ENCODE data around the gene FUS.
"Not testable (repeated sequence)": the region's sequence is repeated elsewhere in the genome, so short reads cannot be mapped to it uniquely, and the experiment has no call there.

Gene FUS

GRCh38 chr16:31157136-31157535 is 22.8 kb upstream of the FUS start:
- DNase-seq (ENCODE audit: extremely low spot score): no peak
- ChIA-PET CTCF (interaction anchor here (0.9 to 2.9 kb wide), 2 partner anchors 15 to 84 kb away, joined by 5 to 10 read pairs; partner anchors contain the start of gene ZNF668), POLR2A (interaction anchor here (0.9 to 2.4 kb wide), 4 partner anchors 9 to 39 kb away, joined by 4 to 20 read pairs (median 10); partner anchors contain the start of genes FUS and KAT8)
- no peak for TF ChIP-seq SUZ12 (IDR thresholded peaks at IDR 0.05)
- no peak for TF ChIP-seq TARDBP (IDR thresholded peaks at IDR 0.05)
- no peak for TF ChIP-seq NFRKB (IDR thresholded peaks at IDR 0.05)
- TF ChIP-seq CTBP1 (IDR thresholded peaks at IDR 0.05; ENCODE audit: borderline replicate concordance): no peak
- no peak for TF ChIP-seq HDGF (IDR thresholded peaks at IDR 0.05; ENCODE audit: borderline replicate concordance)

- ChIA-PET POLR2A (interaction anchor here (2.1 kb wide), 1 partner anchor 13 kb away, joined by 10 read pairs; the partner anchor contains the start of gene FUS), CTCF (no interaction called here)
- DNase-seq (ENCODE audit: extremely low spot score): no peak
- TF ChIP-seq LEF1 (IDR thresholded peaks at IDR 0.05; ENCODE audit: borderline replicate concordance) (no peak), ELF4 (IDR thresholded peaks at IDR 0.05) (no peak), CTBP1 (IDR thresholded peaks at IDR 0.05; ENCODE audit: borderline replicate concordance) (no peak), SUZ12 (IDR thresholded peaks at IDR 0.05) (no peak), HDGF (IDR thresholded peaks at IDR 0.05; ENCODE audit: borderline replicate concordance) (no peak), FOXK2 (IDR thresholded peaks at IDR 0.05) (no peak), BHLHE40 (IDR thresholded peaks at IDR 0.05; ENCODE audit: borderline replicate concordance) (no peak), FOXA1 (IDR thresholded peaks at IDR 0.05) (no peak), ARNT (IDR thresholded peaks at IDR 0.05) (no peak), ZNF384 (IDR thresholded peaks at IDR 0.05) (no peak), NFRKB (IDR thresholded peaks at IDR 0.05) (no peak), L3MBTL2 (conservative IDR thresholded peaks at IDR 0.05) (no peak), TARDBP (IDR thresholded peaks at IDR 0.05) (no peak), SP1 (IDR thresholded peaks at IDR 0.05) (no peak), PKNOX1 (IDR thresholded peaks at IDR 0.05) (no peak), FOXM1 (IDR thresholded peaks at IDR 0.05; ENCODE audit: borderline replicate concordance) (no peak)
Measured at GRCh38 chr16:31167315-31167714, 12.6 kb upstream of the FUS start.

- CTCF ChIA-PET: no interaction called here
- POLR2A ChIA-PET: interaction anchor here (2.1 kb wide), 1 partner anchor 11 kb away, joined by 10 read pairs; the partner anchor contains the start of gene FUS
- TF ChIP-seq SP1 (IDR thresholded peaks at IDR 0.05): no peak
- TF ChIP-seq ZNF384 (IDR thresholded peaks at IDR 0.05): 0 out of 2 replicates have a peak, but pooled peaks have one; percentile 27
- peak; percentile 36; the same call in 1 of the 2 replicates for TF ChIP-seq PKNOX1 (IDR thresholded peaks at IDR 0.05)
- TF ChIP-seq NFRKB (IDR thresholded peaks at IDR 0.05): no peak
- TF ChIP-seq TARDBP (IDR thresholded peaks at IDR 0.05): no peak
- no peak for DNase-seq (ENCODE audit: extremely low spot score)
Measured at GRCh38 chr16:31168848-31169247, 11.1 kb upstream of the FUS start.

GRCh38 chr16:31170048-31170447 is 9.9 kb upstream of the FUS start:
- CTCF ChIA-PET; DNase-seq (ENCODE audit: extremely low spot score); POLR2A ChIA-PET: not testable (repeated sequence)

GRCh38 chr16:31177136-31177535 is 2.8 kb upstream of the FUS start:
- no peak for DNase-seq (ENCODE audit: extremely low spot score)
- TF ChIP-seq FOXM1 (IDR thresholded peaks at IDR 0.05; ENCODE audit: borderline replicate concordance) (no peak), PKNOX1 (IDR thresholded peaks at IDR 0.05) (no peak), ELF4 (IDR thresholded peaks at IDR 0.05) (no peak), LEF1 (IDR thresholded peaks at IDR 0.05; ENCODE audit: borderline replicate concordance) (no peak), SP1 (IDR thresholded peaks at IDR 0.05) (no peak), TARDBP (IDR thresholded peaks at IDR 0.05) (no peak), HDGF (IDR thresholded peaks at IDR 0.05; ENCODE audit: borderline replicate concordance) (no peak), FOXK2 (IDR thresholded peaks at IDR 0.05) (no peak), BHLHE40 (IDR thresholded peaks at IDR 0.05; ENCODE audit: borderline replicate concordance) (no peak), L3MBTL2 (conservative IDR thresholded peaks at IDR 0.05) (no peak), ZNF384 (IDR thresholded peaks at IDR 0.05) (no peak), NFRKB (IDR thresholded peaks at IDR 0.05) (no peak)
- ChIA-PET CTCF (no interaction called here), POLR2A (interaction anchor here (1.4 kb wide), 1 partner anchor 60 kb away, joined by 4 read pairs; the partner anchor contains the start of gene KAT8)

GRCh38 chr16:31179219-31179746 is 656 bp upstream of the FUS start:
- ChIA-PET CTCF (interaction anchor here (1.3 kb wide), 2 partner anchors 37 to 195 kb away, joined by 4 to 6 read pairs; no protein-coding TSS in a partner anchor), POLR2A (interaction anchor here (0.6 to 2.6 kb wide), 35 partner anchors 8 to 534 kb away, joined by 3 to 44 read pairs (median 4); partner anchors contain the start of genes KAT8, PRSS36, PRSS8 and PYCARD)
- TF ChIP-seq FOXK2 (IDR thresholded peaks at IDR 0.05) (no peak), PKNOX1 (IDR thresholded peaks at IDR 0.05) (no peak), CTBP1 (IDR thresholded peaks at IDR 0.05; ENCODE audit: borderline replicate concordance) (no peak), FOXA1 (IDR thresholded peaks at IDR 0.05) (no peak), BHLHE40 (IDR thresholded peaks at IDR 0.05; ENCODE audit: borderline replicate concordance) (no peak), SP1 (IDR thresholded peaks at IDR 0.05) (no peak), NFRKB (IDR thresholded peaks at IDR 0.05) (no peak), HDGF (IDR thresholded peaks at IDR 0.05; ENCODE audit: borderline replicate concordance) (no peak), FOXM1 (IDR thresholded peaks at IDR 0.05; ENCODE audit: borderline replicate concordance) (no peak), ELF4 (IDR thresholded peaks at IDR 0.05) (no peak), SUZ12 (IDR thresholded peaks at IDR 0.05) (no peak), ARNT (IDR thresholded peaks at IDR 0.05) (no peak), L3MBTL2 (conservative IDR thresholded peaks at IDR 0.05) (no peak), TARDBP (IDR thresholded peaks at IDR 0.05) (no peak), LEF1 (IDR thresholded peaks at IDR 0.05; ENCODE audit: borderline replicate concordance) (no peak), ZNF384 (IDR thresholded peaks at IDR 0.05) (no peak)
- DNase-seq (ENCODE audit: extremely low spot score): no peak
